Pons (tissue), 1 donor: ENCODE results near the gene CYB561D1.

Source experiments
- DNase-seq: peaks from one replicate; pipeline ENCODE4 v3.0.0-alpha.2; 2016; ENCODE audit warnings: low spot score

CYB561D1 gene

DNA sequence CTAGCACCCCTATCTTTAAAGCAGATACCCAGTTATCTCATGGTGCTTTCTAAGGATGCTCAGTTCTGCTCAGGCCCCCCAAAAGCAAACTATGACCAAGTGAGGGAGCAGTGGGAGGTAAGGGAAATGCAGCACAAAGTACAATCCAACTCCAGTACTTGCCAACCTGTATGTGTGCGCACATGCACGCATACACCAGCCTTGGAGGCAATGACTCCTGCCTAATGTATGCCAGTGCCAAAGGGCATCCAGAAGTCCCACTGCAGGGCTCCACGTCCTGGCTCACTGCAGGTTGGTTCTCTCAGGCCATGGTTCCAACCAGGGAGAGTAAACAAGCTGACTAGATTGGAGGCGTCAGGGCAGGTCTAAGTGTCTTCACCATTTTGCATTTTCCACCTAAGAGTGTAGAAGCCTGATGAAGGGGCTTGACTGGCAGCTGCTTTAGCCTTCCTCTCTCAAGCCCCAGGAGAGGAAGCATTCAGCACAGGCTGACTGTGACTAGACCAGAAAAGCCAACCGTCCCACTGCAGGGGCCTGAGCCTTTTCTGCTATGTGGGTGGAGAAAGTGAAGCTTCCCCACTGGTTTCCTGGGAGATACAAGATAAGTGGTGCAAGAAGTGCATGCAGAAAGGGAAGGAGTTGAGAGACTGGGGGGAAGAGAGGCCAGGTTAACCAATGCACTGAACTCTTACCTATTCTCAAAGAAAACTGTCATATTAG, 7.9 kb downstream of the CYB561D1 start:
- no peak for DNase-seq

DNA sequence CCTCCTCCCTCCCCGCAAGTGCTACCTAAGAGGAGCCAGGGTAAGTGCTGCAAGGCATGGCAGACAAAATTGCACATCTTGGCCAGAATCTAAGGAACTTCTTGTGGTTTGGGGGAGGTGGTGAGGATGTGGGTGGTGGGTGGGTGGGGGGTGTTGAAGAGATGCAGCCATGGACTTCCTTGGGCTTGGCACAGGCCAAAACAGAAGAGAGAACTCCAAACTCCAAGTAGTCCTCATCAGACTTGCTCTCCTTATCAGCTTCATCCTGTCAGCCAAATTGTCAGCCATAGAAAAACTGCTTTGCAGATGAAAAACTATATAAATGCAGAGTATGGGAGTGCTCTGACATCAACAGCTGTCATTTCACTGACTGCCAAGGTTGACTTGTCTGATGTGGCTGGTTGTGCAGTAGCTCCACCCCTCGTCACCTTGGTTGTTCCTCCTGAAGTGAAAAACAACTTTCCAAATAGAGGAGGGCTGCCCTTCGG, 8.5 kb downstream of the CYB561D1 start:
- no peak for DNase-seq

DNA sequence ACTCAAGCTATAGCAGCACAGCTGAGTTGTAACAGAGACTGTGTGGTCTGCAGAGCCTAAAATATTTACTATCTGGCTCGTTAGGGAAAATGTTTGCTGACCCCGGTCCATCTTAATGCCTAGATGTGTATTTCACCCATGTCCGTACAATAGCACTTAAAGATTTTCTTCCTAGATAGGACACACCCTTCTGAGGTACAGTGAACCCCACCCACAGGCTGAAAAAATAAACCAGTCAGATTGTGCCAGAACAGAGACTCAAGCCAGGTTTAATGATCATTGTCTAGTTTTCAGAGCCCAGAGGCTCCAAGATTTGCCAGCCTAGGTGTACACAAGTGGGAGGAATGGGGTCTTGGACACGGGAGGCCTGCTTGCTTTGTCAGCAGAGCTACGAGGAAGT, 10.0 kb downstream of the CYB561D1 start:
- no peak for DNase-seq

DNA sequence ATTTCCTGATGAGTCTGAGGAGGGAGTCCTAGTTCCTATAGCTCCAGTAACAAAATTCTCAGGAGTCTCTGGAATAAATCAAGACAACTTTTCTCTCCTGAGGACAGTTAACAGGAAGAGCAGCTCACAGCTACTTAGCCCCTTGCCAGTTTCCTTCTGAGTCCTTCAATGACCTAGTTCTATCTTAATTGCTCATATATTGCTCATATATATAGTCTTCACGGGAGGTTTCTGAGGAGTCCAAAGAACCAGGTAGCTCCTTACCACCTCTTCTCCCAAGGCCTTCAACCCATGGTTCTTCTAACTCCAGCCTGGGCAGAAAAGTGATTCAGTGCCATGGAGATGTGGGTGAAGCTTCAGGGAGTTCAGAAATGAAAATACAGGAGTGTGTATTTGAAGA, 11.1 kb downstream of the CYB561D1 start:
- no peak for DNase-seq

DNA sequence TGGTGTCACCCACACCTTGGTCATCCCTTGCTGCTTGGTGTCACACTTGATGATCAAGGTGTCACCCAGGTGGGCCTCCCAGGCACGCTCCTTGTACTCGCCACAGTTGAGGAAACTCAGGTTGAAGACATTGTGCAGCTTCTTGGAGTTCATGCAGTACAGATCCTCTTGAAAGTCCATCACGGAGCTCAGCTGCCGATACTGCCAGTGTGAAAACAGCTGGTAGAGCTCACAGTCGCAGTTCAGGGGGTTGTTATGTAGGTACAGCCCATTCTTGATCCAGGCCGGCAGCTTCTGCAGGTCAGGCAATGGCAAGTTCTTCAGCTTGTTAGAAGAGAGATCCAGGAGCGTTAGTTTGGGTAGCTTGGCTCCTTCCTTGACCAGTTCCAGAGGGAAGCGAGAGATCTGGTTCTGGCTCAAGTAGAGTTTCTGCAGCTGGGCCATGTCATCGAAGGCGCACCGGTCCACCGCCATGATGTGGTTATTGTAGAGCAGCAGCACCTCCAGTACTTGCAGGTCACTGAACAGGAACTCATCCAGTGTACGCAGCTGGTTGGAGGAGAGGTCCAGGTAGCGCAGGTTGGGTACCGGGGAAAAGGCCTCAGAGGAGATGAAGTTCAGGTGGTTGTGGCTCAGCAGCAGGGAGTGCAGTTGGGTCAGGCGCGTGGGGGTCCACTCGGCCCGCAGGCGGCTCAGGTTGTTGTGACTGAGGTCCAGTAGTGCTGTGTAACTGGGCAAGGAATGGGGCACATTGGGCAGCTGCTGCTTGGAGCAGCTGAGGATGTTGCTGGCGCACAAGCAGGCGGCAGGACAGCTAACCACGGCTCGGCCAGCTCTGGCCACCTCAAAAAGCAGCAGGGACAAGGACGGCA, 14.3 kb downstream of the CYB561D1 start:
- DNase-seq: no peak

DNA sequence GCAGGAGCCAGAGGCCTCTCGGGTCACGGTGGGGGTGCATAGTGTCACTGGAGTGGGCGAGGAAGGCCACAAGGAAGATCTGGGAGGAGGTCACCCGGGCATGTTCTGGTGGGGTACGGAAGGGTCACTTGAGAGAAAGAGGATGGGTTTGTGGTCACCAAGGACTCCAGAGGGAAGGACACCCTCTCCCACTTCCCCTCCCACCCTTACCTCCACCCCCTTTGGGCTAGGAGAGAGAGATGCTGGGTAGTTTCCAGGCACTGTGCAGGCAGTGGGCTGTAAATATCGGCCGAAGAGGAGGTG, 14.9 kb downstream of the CYB561D1 start:
- no peak for DNase-seq

DNA sequence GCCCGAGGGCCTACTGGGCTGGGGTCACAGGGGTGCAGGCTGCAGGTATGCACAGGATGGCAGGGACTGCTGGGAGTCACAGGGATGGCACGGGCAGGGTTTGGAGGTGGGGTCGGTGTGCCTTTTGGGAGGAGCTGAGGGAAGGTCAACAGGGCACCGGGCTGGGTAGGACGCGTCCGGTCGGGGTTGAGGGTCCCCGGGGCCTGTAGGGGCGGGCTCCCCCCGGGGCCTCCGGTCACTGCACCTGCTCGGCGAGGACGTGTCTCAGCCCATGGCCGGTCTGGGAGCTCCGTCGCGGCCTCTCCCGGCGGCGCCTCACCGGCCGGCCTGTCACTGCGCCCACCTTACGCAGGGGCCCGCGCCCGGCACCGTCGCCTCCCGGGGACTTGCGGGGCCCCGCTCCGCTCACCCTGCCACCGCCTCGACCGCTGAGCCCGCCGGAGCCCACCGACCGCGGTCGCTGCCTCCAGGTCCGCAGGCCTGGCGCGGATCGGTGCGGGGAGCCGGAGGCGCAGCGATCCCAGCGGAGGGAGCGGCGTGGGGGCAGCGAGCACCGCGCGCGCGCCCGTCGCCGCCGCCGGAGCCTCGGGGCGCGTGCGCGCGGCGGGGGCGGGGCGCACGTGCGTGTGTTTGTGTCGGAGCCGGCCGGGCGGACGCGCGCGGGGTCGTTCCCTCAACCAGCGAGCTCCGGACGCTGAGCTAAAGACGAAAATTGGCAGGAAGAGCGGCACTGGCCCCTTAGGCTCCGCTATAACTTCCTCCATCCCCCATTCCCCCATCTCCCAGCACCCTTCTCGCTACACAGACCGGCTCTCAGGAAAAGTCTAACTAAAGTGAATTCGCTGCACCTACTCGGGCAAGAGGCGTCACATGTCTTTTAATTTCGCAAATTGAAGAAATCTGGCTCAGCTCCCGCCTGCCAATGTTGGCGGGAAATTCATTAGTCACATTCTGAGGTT, 15.6 kb downstream of the CYB561D1 start, which contains the start of gene AMIGO1:
AMIGO1 (minus strand) TSS at position 552 of the 959 bp plus-strand sequence. CDS start 815 bp downstream, outside the sequence.
- DNase-seq: no peak

DNA sequence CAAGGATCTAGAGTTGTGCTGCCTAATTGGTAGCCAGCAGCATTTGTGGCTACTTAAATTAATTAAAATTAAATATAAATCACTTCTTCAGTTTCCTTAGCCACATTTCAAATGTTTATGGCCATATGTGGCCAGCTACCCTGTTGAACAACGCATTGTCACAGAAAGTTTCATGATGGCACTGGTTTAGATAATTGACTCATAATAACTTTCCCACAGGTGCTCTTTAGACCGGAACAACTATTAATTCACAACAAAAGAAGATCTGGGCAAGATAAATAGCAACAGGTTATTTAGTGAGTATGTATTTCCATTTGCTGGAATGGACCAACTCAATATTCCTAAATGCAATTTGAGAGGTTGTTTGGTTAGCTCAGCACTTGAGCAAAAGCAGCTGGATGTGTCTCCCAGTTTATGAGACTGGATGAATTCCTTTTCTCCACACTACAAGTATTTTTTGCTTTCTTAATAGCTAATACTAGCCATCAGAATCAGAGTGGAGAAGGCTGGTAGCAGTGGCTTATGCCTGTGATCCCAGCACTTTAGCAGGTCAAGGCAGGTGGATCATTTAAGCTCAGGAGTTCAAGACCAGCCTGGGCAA, 19.3 kb downstream of the CYB561D1 start:
- DNase-seq: no peak

DNA sequence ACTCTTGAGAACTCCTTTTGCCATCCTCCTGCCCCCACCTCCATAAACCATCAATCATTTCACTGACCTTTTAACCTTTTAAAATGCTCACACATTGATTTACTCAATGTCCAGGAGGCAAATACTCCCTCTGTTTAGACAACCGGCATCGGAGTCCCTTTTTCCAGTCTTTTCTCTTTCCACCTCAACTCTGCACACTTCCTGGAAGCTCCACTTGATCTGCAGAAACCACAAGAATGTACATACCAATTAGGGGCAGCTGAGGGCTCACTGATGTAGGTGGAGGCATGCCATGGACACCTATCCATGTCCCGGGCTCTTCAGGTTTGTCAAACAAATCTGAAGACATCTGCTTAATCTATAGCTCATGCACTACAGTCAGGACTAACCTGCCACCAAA, 21.0 kb downstream of the CYB561D1 start:
- no peak for DNase-seq

DNA sequence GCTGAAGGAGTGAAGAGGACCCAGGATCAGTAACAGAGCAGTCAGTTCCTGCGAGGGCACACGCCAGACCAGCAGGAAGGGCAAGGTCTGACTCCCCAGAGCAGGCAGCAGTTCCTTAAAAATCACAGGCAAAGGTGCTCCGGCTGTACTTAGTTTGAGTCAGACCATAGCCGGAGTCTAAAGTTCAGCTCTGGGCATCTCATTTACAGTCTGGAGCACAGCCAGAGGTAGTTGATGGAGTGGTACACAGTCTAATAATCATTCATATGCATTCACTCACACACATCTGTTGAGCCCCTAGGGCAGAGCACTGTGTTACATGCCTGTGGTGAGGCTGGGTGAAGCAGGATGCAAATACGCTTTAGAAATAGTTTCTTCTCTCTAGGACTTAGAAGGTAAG, 23.0 kb downstream of the CYB561D1 start:
- DNase-seq: no peak

DNA sequence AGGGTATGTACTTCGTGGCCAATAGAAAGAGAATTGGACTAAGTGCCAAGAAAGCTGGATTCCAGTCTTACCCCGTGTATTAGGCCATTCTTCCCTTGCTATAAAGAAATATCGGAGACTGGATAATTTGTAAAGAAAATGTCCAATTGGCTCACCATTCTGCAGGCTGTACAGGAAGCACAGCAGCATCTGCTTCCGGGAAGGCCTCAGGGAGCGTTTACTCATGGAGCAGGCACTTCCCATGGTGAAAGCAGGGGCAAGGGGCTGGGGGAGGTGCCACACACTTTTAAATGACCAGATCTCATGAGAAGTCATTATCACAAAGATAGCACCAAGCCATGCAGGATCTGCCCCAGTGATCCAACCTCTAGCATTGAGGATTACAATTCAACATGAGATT, 23.4 kb downstream of the CYB561D1 start:
- DNase-seq: no peak

DNA sequence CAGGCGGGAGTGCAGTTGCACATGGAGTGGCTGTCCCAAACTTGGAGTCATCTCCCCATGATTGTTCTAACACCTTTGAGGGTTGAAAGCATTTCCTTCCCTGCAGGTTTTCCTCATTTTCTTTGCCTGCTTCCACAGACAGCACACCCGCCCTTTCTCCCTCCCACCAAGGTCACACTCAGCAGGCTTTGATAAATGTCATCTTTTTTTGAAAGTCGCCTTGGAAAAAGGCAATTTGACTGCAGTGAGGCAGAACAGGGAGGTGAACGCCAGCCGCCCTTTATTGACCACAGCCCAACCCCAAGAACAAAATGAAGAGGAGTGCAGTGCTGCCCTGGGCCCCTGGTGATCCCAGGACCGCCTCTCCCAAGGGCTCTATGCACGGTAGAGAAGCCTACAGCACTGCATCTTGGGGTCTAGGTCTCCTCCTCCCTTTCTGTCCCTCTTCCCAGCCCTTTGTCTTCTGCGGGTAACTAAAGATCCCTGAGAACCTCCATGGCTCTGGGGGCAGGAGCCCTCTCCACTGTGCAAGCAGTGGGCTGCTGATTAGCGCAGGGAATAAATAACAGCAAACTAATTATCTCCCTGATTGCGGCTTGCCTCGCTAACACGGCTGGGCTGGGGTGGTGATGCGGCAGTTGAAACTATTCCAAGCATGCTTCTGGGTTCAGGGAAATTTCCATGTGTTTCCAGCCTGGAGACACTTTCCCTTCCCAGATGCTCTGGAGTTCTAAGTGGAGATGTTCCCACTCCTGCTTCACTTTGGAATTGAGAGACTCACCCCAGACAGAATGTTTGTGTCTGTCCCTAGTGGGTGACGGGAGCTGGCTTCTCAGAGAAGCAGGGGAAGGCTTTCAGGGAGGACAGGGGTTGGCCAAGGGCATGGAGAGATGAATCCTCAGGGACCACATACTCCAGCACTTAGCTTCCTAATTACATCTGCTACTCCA, 27.4 kb downstream of the CYB561D1 start:
- DNase-seq: no peak

DNA sequence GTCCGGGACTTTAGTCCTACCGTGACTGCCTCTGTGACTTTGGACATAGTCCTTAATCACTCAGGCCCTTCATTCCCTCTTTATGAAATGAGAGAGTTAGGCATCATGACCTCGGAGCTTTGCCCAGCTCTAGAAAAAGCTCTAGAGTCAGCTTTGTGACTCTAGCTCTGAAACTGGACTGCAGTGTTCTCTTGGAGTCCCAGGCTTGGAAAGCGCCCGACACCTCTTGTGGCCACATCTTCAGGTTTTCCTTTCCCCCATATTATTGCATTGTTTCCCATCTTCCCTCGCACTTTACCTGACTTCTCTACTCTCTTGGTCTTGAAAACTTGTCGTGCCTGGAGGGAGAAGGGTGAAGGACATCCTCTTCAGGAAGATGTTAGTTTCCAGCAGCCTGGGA, 28.1 kb downstream of the CYB561D1 start:
- no peak for DNase-seq

DNA sequence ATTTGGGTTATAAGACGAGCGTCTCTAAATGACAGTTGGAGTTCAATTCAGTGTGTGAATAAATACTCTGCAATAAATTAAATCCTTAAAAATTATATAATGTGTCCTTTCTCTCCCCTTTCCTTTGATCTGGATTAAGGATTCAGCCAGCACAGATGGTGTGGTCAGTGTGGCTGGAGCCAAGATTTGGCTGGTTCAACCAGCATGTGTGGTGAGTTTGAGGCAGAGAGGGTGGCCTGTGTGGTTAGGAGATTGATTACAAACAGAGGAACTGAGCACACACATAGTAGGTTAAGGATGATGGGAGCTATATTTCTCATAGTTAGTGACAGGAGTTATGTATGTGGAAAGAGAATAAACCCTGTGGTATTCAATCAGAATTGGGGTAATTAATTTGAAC, 29.8 kb downstream of the CYB561D1 start:
- no peak for DNase-seq

DNA sequence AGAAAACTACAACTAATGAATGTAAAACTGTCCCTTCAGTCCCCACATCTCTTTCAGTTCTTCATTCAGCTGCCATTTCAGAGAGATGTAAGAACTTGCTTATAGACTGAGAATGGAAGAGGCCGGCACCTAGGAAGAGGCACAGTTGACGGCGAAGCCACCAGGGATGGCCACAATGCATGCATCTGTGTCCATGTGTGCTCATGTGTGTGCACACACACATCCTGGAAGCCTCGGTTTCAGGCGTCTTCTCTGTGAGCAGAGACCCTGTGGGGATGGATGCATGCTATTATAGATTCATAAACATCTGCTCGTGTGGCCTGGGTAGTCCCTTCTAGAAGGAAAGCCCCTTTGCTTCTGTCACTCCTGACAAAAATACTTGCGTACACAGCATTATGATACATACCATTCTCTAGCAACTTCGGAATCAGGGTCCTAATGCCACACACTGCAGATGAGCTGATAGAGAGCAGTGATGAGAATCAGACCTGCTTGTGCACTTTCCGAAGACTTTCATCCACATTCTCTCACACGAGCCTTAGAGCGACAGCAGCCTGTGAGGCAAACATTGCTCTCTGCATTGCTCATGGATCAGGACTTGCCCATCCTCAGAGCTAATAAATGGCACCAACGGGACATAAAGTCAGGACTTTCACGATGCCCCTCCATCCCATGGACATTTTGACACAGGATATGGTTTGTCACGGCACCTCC, 33.4 kb downstream of the CYB561D1 start:
- DNase-seq: no peak

DNA sequence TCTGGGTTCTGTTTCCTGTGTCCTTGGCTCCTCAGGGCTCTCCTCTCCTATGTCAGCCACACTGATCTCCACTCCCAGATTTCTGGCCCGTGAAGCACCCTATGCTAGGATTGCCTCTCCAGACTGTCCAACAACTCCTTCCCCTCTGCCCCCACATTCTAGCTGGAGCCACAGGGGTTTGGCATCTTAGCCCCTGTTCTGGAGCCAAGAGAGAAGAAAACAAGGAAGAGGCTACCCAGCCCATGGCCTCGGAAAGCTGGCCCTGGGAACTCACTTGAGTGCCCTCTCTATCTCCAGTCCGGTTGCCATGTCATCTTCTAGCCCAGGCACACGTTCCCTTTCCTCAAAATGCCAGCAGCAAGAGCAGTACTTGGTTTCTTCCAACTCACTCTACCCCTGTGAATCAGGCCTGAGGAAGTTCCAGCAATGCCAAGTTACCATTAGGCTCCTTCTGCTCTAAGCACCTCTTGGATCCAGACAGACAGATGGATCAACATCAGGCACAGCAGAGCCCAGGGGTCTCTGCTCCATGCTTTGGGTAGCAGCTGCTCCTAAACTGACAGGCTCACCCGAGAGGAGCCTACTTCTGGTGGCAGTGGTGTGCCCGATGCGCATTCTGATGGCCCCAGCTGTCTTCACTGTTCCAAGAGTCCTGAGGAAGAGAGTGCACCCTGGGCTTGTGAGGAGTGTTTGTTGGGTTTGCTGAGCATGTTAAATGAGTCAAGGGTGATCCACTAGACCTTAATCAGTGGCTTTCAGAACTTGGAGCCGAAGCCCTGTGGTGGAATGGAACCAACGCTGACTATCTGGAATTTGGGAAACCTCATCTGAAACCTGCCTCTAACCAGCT, 34.2 kb downstream of the CYB561D1 start:
- no peak for DNase-seq

DNA sequence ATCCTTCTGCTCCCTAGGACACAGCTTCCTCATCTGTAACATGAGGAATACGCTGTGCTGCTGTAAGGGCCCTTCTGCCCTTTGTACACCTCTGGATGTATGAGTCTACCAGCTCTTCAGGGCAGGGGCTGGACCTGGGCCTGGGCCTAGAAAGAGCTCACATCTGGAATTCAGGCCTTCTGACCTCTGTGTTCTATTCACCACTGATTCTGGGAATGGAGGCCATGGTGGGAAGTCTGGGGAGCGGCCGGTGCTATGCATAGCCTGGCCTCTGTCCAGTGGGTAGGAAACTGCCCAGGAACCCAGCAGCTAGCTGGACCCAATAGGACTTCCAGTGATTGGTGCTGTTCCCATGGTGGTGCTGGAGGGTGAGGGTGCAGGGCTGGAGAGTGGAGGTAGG, 34.8 kb downstream of the CYB561D1 start:
- no peak for DNase-seq

DNA sequence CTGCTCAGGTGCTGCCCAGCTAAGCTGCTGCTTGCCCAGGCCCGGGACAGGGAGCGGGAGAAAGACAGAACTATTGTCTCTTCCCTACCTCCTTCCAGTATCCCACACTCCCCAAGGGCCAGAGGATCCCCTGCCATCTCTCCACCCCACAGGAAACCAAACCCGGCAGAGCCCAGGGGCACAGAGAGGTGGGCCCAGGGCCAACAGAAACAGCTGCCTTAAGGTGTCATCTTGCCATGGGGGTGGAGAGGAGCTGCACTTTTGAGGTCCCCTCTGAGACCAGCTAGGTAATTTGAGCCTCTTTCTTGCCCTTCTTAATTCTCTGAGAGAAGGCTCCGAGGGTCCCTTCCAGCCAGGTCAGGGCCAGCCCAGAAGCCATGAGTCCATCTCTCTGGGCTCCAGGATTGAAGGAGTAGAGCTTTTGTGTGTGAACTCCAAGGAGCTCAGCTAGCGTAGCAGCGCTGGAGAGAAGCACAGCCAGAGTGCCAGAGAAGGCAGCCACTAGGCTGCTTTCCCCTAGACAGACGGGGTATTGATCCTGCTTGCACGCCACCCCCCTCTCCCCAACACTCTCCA, 36.1 kb downstream of the CYB561D1 start:
- DNase-seq: no peak
